GM19455 (cell line): ENCODE results near the gene ANO4.

Source experiments
- ATAC-seq: cut with Tn5 transposase; IDR thresholded peaks from one replicate; pipeline ENCODE4 v1.9.1; 2021; ENCODE audit not compliant: unreplicated experiment

Gene ANO4

GRCh38 chr12:100801320-100801719 is 6.7 kb downstream of the ANO4 start:
- ATAC-seq = no peak

DNA sequence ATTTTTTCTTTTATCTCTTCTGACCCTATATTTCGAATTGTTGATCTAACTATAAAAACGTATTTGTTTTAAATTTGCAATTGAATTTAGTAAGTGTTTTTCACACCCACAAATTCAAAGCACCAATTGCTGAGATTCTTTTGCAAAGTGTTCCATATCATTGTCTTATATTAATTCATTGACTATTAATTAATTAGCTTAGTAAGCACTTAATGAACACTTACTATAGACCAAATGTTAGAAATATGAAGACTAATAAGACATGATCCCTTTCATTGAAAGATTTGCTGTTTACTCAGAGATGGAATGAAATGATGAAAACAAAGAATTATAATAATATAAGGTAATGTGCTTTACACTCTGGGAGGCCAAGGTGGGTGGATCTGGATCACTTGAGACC is 14.2 kb downstream of the ANO4 start:
- no peak for ATAC-seq

DNA sequence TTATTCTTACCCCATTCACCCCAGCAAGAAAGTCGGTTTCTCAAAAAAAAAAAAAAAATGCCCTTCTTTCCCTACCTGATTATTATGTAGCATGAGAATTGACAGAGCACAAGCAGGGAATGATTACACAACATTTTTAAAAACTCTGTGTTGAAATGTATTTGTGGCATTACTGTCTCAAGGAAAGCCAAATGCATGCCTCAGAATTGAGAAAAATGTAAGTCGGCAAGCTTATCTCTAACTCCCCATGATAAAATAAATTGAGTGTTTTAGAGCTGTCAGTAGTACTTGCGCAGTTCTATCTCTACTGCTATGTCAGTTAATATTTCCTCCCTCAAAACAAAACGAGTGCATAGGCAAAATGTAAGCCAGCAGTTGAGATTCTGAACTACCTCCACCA is 25.7 kb downstream of the ANO4 start:
- ATAC-seq = no peak

GRCh38 chr12:100823963-100824362 is 29.4 kb downstream of the ANO4 start:
- ATAC-seq = no peak

- ATAC-seq = no peak
Measured at GRCh38 chr12:100824476-100824875, 29.9 kb downstream of the ANO4 start.

- ATAC-seq = no peak
Measured at GRCh38 chr12:100826323-100826722, 31.7 kb downstream of the ANO4 start.

DNA sequence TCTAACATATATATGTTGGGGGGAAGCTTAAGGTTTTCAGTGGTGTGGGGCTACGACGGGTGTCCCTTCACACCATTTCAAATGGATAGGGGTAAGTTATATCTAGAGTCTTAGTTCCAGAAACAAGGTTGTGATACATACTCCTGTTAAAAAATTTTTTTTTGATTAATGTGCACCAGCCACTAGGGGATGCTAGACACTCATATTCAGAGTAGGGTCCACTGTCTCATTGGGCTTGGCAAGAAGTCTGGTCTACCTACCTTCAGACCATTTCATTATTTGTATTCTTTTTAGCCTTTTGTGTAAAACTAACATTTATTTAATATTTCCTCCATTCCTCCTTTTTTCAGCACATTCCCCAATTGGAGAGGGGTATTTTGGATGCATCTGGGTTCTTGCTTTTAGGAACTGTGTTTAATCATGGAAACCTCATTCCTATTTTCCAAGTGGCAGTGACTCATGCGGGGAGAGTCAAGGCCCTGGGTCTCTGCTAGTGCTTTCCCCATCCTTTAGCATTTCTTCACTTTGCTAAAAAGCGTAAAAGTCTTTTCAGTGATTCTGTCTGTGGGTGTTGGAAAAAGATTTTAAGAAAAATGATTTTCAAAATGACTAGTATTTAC is 33.4 kb downstream of the ANO4 start:
- no peak for ATAC-seq

GRCh38 chr12:100830003-100830795 is 35.6 kb downstream of the ANO4 start:
- no peak for ATAC-seq

- no peak for ATAC-seq
Measured at GRCh38 chr12:100833282-100833681, 38.7 kb downstream of the ANO4 start.

GRCh38 chr12:100840748-100841147 is 46.2 kb downstream of the ANO4 start:
- no peak for ATAC-seq

- ATAC-seq = no peak
Measured at GRCh38 chr12:100842156-100842555, 47.6 kb downstream of the ANO4 start.

GRCh38 chr12:100843061-100843460 is 48.5 kb downstream of the ANO4 start:
- no peak for ATAC-seq

DNA sequence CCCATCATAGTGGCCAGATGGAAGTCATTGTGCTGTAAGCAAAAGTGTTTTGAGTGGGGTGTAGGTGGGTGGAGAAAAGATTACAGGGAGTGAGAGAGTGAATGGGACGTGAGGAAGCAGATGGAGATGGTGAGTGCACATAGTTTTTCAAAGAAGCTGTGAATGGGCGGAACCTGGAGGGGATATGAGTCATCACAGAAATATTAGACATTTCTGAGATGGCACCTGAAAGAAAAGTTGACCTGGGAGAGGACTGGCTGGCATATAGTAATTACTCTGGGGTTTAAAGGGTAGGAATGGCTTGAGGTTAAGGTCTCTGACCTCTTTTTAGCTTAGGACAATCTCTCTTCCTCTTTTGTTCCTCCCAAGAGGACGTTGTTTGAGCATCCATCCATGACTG is 50.5 kb downstream of the ANO4 start:
- ATAC-seq = no peak

GRCh38 chr12:100851637-100852036 is 57.1 kb downstream of the ANO4 start:
- no peak for ATAC-seq

GRCh38 chr12:100857418-100857817 is 62.8 kb downstream of the ANO4 start:
- ATAC-seq = no peak

GRCh38 chr12:100857971-100858370 is 63.4 kb downstream of the ANO4 start:
- no peak for ATAC-seq

DNA sequence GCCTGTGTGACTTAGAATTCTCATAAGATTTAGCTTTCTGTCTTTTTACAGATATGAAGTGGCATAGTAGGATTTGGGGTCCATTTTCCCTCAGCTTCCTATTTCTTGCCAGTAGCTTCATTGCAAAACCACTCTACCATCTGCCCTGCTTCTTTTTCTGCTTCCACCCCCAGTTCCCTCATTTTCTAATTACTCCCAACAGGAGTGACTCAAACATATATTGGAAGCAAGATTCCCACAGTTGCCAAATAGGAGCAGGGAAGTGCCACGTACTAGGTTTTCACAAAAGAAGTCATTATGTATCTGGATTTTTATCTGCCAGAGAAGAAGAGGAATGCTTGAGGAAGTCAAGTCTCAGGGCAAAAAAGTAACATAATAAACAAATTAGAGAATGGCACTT is 64.1 kb downstream of the ANO4 start:
- no peak for ATAC-seq

- ATAC-seq = no peak
Measured at GRCh38 chr12:100859063-100859627, 64.6 kb downstream of the ANO4 start.

DNA sequence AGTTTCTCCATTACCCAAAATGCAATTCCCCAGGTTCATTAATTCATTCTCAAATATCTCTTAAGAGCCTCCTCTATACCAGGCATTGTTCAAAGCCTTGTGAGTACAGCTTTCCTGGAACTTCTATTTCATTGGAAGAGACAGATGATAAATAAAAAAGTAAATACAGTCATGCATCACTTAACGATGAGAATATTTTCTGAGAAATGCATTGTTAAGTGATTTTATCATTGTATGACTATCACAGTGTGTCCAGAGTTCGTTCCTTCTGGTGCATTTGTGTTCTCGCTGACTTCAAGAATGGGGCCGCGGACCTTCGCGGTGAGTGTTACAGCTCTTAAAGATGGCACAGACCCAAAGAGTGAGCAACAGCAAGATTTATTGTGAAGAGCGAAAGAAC is 66.0 kb downstream of the ANO4 start:
- ATAC-seq = no peak

GRCh38 chr12:100862676-100863075 is 68.1 kb downstream of the ANO4 start:
- no peak for ATAC-seq

GRCh38 chr12:100864366-100864765 is 69.8 kb downstream of the ANO4 start:
- no peak for ATAC-seq

GRCh38 chr12:100867639-100868393 is 73.2 kb downstream of the ANO4 start:
- ATAC-seq = no peak
